ENCODE results near the gene FAM222A. TPM values are rescaled to one million over a fixed set of nuclear protein-coding genes. Genes with fewer than 3 reads are reported as not detected.

Gene FAM222A
- total RNA-seq, 1 donor from 2014 or later: 1.5 TPM

- no peaks in the 10 kb centered on the region for H3K4me1 Mint-ChIP-seq (ENCODE audit: unreplicated experiment)
- no peaks in the 10 kb centered on the region for H3K27me3 Mint-ChIP-seq (ENCODE audit: unreplicated experiment)
- H3K27ac Mint-ChIP-seq (ENCODE audit: unreplicated experiment): no peak overlapping the region
- H3K36me3 Mint-ChIP-seq (ENCODE audit: unreplicated experiment): no peaks in the 10 kb centered on the region
- TF ChIP-seq CTCF (IDR thresholded peaks at IDR 0.05): no peak
- no peaks in the 10 kb centered on the region for H3K9me3 Mint-ChIP-seq (ENCODE audit: unreplicated experiment)
- H3K4me3 Mint-ChIP-seq (ENCODE audit: unreplicated experiment): no peak overlapping the region
- DNase-seq (ENCODE audit: extremely low spot score, unreplicated experiment): no peak
Measured at GRCh38 chr12:109802828-109803227, 89.2 kb downstream of the FAM222A start.

GRCh38 chr12:109803678-109804077, 90.1 kb downstream of the FAM222A start:
- Mint-ChIP-seq H3K27me3 (ENCODE audit: unreplicated experiment) (no peaks in the 10 kb centered on the region), H3K4me1 (ENCODE audit: unreplicated experiment) (no peaks in the 10 kb centered on the region), H3K36me3 (ENCODE audit: unreplicated experiment) (no peaks in the 10 kb centered on the region), H3K27ac (ENCODE audit: unreplicated experiment) (no peak overlapping the region), H3K4me3 (ENCODE audit: unreplicated experiment) (no peak overlapping the region), H3K9me3 (ENCODE audit: unreplicated experiment) (no peaks in the 10 kb centered on the region)
- DNase-seq (ENCODE audit: extremely low spot score, unreplicated experiment): no peak
- TF ChIP-seq CTCF (IDR thresholded peaks at IDR 0.05): no peak

GRCh38 chr12:109804820-109805761, 91.5 kb downstream of the FAM222A start:
- no peaks in the 10 kb centered on the region for H3K27me3 Mint-ChIP-seq (ENCODE audit: unreplicated experiment)
- H3K4me3 Mint-ChIP-seq (ENCODE audit: unreplicated experiment): no peak overlapping the region
- H3K9me3 Mint-ChIP-seq (ENCODE audit: unreplicated experiment): no peaks in the 10 kb centered on the region
- TF ChIP-seq CTCF (IDR thresholded peaks at IDR 0.05): peak; percentile 96
- no peaks in the 10 kb centered on the region for H3K4me1 Mint-ChIP-seq (ENCODE audit: unreplicated experiment)
- no peak overlapping the region for H3K27ac Mint-ChIP-seq (ENCODE audit: unreplicated experiment)
- peak; percentile 89 for DNase-seq (ENCODE audit: extremely low spot score, unreplicated experiment)
- H3K36me3 Mint-ChIP-seq (ENCODE audit: unreplicated experiment): no peaks in the 10 kb centered on the region

- no peaks in the 10 kb centered on the region for H3K36me3 Mint-ChIP-seq (ENCODE audit: unreplicated experiment)
- DNase-seq (ENCODE audit: extremely low spot score, unreplicated experiment): no peak
- H3K4me1 Mint-ChIP-seq (ENCODE audit: unreplicated experiment): no peaks in the 10 kb centered on the region
- TF ChIP-seq CTCF (IDR thresholded peaks at IDR 0.05): no peak
- H3K9me3 Mint-ChIP-seq (ENCODE audit: unreplicated experiment): no peaks in the 10 kb centered on the region
- H3K27ac Mint-ChIP-seq (ENCODE audit: unreplicated experiment): no peak overlapping the region
- H3K4me3 Mint-ChIP-seq (ENCODE audit: unreplicated experiment): no peak overlapping the region
- H3K27me3 Mint-ChIP-seq (ENCODE audit: unreplicated experiment): no peaks in the 10 kb centered on the region
Measured at GRCh38 chr12:109807954-109808643, 94.5 kb downstream of the FAM222A start.
